Liver (tissue), 2 donors: ENCODE results near the gene TCTN2.

Source experiments
- CTCF ChIP-seq: fragments of 150-350 bp; IDR thresholded peaks from 2 replicates; pipeline ENCODE4 v1.5.1; 2017; ENCODE audit warnings: improper control_type of control experiment, low read depth, low read length; ENCODE audit not compliant: missing input control
- MAX ChIP-seq: IDR thresholded peaks from 2 replicates; pipeline ENCODE4 v1.6.1; 2016; ENCODE audit warnings: antibody characterized with exemption
- donor health status: healthy.

GRCh38 chr12:123748661-123749060 lies 77.7 kb downstream of the TCTN2 start:
- TF ChIP-seq CTCF (no peak), MAX (no peak)
